HG03060 (cell line): ENCODE results near the gene TLK2.
A peak's percentile ranks its signal among the peaks of the same experiment; 100 is the strongest.
"Not testable (repeated sequence)": the region's sequence is repeated elsewhere in the genome, so short reads cannot be mapped to it uniquely, and the experiment has no call there.

Experiments used
- ATAC-seq: cut with Tn5 transposase; IDR thresholded peaks from one replicate; pipeline ENCODE4 v1.9.1; 2021; ENCODE audit warnings: low read depth, moderate number of reproducible peaks; ENCODE audit not compliant: unreplicated experiment

Gene TLK2

DNA sequence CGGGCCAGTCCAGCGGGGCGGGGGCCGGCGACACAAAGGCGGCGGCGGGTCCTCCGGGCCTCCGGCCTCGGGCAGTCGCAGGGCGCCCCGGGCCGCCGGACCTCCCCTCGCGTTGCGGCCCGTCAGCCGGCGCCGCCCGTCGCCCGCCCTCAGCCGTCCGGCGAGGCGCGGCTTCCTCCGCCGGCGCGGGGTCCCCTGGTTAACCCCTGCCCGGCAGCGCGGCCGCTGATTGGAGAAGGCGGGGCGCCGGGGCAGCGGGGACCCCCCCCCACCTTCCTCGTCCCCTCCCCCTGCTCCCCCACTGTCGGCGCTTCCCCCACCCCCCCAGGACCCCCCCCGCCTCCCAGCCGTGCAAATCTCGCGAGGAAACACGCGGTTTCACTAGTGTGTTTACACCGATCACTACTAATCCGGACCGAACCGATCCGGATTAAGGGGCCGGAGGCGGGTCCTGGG lies at the start of gene TLK2:
Gene TLK2 (plus strand): TSS at position 402 of the 456 bp plus-strand sequence. CDS start 2,301 bp downstream, outside the sequence.
- ATAC-seq = no peak

DNA sequence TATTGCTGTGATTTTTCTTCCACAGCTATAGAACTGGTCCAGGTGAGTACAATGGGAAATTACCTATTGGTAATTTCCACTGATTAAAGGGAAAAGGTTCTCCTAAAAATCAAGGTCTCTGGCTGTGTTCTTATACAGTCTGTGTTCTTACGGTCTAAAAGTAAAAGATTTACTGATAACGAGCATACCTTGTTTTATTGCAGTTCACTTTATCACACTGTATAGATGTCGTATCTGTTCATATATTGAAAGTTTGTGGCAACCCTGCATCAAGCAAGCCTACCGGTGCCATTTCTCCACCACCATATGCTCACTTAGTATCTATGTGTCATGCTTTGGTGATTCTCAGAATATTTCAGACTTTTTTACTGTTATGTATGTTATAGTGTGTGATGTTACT lies 43.4 kb upstream of the TLK2 start:
- not testable (repeated sequence) for ATAC-seq

DNA sequence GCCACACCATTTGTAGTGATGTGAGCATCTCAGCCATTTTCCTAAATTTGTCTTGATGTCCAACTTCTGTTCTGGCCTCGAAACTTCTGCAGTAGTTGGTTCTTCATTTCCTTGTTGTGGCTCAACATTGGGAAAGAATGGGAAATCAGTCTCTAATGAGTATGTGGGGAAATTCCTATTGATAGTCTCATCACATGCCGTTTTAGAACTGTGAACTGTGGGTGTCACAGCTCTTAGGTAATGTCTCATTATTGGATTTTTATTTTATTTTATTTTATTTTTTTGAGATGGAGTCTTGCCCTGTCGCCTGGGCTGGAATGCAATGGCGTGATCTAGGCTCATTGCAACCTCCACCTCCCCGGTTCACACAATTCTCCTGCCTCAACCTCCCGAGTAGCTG lies 37.4 kb upstream of the TLK2 start:
- not testable (repeated sequence) for ATAC-seq

DNA sequence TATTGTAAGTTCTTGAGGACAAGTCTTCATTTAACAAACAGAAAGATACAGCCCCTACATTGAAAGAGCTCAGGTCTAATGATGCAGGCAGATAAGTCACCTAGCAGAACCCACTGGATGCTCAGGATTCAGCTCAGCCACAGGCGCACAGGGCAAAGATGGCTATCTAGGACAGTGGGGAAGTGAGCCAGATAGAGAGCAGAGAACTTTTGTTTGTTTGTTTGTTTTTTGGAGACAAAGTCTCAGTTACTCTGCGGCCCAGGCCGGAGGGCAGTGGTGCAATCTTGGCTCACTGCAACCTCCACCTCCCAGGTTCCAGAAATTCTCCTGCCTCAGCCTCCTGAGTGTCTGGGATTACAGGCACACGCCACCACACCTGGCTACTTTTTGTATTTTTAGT lies 34.6 kb upstream of the TLK2 start:
- ATAC-seq = no peak

DNA sequence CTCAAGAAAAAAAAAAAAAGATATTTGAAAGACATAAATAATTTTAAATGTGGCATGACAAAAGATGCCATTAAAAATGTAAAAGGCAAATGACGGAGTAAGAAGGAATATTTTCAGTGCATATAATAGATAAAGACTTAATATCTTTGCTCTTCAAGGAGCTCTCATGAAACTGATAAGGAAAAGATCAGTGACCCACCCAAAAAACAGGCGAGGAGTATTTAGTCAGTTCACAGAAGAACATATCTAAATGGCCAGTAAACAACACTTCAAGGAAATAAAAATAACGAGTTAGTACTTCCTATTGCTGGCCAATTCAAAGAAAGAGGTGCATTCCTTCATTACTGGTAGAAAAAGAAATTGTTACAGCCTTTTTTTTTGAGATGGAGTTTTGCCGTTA lies 32.8 kb upstream of the TLK2 start:
- not testable (repeated sequence) for ATAC-seq

DNA sequence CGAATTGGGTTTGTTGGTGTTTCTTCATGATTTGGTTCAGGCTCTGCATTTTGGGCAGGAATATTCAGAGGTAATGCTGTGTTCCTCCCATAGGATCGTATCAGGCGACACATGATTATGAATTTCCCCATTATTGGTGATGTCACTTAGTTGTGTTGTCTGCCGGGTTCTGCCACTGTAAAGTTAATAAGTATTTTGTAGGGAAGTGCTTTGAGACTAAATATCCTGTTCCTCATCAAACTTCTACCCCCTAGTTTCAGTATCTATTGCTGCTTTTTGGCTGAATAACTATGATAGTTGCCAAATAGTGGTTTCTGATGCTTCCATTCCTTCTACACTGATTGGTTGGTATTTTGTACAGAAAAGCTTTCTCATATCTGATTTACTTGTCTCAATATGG lies 26.4 kb upstream of the TLK2 start:
- ATAC-seq = not testable (repeated sequence)

DNA sequence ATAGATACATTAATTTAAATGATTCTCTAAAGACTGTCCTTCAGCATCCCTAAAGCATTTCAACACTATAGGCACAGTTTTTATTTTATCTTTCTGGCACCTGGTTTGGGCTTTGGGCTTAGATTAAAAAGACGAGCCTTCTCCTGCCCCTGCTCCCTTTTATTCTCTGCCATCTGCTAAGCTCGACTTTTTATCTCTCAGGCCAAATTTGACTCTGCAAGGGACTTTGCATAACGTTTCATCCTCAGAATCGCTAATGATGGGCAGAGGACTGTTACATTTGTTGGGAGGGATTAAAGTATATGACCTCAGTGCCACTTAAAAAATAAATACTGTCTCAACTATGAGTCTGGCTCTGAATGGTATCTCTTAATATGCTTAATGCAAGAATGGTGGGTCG lies 25.6 kb upstream of the TLK2 start:
- not testable (repeated sequence) for ATAC-seq

DNA sequence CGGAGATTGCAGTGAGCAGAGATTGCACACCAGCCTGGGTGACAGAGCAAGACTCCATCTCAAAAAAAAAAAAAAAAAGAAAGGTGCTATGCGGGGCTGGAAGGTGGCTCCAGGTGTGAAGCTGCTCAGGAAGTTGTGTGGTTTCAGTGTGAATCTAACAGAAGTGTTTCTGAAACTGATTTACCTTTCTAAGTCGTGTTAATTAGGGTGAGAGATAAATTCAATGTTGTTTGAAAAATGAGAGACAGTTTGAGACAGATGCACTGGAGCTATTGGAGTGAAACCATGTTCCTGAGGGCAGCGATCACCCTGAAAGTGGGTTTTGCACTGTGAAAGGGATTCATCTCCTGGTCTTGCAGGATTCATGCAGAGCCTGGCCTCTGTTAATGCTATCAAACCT lies 25.0 kb upstream of the TLK2 start:
- not testable (repeated sequence) for ATAC-seq

DNA sequence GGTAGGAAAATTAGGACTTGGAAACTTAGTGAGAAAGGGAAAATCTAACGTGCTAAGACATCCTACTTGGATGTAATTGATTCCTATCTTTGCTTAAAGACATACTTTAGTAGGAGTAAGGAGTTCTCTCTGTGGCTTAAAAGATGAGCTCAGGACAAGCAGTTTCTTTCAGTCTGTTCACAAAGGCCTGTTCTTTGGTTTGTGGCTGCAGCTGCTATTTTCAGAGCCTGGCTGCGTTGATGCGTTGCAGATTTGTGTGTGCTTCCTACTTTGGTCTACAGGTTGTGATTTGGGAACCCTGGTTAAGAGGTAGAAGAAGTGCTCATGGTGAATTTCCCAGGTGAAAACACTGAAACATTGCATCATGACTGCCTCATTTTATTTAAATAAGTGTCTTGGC lies 24.5 kb upstream of the TLK2 start:
- peak; percentile 47 for ATAC-seq

DNA sequence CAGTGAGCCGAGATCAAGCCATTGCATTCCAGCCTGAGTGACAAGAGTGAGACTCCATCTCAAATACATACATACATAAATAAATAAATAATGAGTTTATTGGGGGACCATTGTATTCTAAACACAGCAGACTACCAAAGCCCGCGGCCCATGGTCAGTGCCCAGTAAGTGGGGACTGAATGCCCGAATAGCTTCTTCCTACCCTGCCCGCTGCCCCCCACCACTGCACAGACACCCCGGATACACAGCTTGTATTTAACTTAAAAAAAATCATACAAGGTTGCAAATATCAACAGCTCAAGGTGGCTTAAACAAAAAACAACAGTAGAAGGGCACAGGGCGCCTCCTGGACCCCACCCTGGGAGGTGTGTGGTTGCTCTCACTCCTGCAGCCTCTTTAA lies 22.6 kb upstream of the TLK2 start:
- no peak for ATAC-seq

DNA sequence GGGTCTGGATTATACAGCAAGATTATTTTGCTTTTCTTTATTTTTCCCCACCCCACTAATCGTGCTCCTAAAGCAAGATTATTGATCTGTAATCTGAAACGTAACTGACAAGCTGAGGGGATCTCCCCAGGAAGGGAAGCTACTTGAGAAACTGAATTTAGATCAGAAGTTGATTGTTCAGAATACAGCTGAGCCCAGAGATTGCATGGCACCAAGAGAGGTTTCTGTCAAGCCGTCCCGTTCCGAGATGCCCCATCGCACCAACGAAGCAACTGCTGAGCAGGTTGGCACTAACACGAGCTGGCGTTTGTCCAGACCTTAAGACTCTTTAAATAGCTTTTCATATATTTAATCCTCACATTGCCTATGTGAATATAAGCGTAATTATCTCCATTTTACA lies 20.1 kb upstream of the TLK2 start:
- not testable (repeated sequence) for ATAC-seq

DNA sequence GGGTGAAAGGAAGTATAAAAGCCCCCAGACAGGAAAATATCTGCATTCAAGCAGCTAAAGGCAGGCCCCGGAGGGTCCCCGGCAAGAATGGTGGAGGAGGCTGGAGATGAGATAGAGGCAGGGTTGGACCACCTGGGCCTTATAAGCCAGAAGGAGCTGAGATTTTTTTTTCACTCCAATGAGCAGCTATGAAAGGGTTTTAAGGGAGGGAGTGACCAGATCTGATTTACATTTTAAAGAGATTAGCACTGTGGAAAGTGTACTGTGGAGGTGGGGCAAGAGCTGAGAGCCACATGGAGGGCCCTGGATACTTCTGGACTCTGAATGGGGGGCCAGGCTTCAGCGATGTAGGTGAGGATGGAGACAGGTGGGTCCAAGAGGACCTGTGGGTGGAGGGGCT lies 14.2 kb upstream of the TLK2 start:
- not testable (repeated sequence) for ATAC-seq

DNA sequence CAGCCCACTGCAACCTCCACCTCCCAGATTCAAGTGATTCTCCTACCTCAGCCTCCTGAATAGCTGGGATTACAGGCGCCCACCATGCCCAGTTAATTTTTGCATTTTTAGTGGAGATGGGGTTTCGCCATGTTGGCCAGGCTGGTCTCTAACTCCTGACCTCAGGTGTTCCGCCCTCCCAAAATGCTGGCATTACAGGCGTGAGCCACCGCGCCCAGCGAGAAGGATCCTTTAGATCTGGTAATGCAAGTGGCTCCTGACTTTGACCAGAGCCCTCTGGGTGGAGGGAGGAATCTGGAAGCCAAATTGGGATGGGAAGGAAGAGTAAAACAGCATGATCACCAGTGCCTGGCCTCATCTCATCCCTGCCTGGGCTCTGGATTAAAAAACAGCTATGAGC lies 13.4 kb upstream of the TLK2 start:
- ATAC-seq = not testable (repeated sequence)

DNA sequence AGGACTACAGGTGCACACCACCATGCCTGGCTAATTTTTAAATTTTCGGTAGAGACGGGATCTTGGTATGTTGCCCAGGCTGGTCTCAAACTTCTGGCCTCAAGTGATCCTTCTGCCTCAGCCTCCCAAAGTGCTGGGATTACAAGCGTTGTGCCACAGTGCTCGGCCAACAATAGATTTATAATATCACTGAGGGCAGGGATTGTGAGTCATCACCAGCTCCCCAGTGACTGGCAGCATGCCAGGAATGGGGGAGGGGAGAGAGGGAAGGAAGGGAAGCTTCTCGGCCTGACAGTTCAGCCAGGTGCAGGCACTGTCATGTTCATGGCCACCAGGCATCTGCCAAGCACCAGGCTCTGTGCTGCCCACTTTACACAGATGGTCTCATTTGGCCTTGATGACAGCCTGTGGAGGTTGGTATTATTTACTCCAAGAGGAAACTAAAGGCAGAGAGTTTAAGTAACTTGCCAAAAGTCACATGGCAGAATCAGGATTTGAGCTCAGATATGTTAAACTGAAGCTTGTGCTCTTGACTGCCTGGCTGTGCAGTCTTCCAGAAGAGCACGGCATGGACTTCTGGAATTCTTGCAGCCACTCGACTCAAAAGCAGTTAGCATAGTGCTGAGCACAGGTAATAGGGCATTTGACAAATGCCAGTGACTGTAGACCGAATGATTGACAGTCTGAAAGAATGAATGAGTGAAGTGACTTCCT lies 7.8 kb upstream of the TLK2 start:
- ATAC-seq = not testable (repeated sequence)

DNA sequence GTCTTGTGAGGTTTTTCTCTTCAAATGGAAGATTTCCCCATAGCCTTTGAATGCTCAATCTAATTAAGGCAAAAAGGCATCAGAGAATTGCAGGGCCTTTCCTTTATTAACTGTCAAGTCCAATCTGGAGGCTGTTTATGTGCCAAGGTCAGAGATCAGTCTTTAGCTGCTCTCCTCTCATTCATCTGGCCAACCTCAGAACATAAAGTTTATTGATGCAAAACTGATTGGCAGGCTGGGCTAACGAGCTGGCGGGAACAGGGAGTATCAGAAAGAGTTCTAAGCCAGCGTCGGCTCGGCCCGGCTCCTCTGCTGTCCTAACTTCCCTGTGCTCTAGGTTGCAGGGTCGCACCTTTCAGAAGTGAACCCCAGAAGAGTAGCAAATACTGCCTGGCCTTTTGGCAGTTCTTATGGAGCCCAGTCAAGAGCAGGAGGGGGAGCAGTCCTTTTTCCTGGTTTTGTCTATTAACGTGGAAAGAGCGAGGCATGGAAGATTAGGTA lies 7.2 kb upstream of the TLK2 start:
- not testable (repeated sequence) for ATAC-seq

DNA sequence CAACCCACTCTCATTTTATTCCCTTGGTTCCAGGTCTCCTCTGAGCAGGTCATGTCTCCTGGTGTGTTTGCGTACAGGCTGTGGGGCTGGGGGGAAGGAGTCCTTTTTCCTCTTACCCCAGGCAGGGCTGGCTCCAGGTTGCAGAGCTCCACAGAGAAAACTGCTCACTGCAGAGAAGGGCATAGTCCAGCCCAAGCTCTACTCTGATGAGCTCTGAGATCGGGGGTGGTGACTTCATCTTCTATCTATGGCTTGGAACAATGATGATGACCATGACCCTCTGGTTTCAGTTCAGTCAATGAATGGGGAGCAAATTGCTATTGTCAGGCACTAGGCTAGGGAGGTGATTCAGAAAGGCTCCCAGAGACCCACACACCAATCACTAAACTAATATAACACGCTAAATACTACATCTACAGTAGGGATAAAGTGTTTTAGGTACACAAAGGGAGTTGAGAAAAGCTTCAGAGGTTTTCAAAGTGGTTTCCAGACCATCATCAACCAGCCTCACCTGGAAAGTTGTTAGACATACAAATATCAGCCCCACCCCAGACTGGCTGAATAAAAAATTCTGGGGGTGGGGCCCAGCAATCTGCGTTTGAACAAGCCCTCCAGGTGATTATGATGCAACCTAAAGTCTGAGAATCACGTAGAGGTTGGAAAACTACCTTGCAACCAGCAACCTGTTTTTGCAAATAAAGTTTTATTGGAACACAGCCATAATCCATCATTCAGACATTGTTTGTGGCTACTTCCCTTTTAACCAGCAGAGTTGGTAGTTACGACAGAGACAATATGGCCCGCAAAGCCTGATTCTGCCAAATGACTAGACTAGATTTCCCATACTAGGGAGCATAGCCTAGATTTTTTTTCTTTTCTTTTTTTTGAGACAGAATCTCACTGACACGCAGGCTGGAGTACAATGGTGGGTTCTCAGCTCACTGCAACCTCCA lies 5.3 kb upstream of the TLK2 start:
- not testable (repeated sequence) for ATAC-seq

DNA sequence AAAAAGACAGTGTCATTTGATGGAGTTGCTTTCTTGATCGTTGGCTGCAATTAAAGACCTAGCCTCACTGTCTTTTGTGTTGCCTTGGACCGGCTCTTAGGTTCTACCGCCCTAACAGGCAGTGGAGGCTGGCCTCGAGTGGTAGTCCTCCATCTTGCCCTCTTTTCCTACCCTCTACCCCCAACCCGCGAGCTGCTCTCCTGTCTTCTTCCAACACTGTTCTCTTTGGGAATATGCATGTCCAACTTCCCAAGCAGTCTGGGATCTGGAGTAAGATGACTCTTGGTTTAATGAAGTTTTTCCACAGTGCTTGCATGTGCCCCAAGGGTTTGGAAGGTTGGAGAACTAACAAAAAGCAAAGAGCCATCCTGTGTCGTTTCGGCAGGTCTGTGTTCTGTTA lies 1.5 kb upstream of the TLK2 start:
- not testable (repeated sequence) for ATAC-seq

DNA sequence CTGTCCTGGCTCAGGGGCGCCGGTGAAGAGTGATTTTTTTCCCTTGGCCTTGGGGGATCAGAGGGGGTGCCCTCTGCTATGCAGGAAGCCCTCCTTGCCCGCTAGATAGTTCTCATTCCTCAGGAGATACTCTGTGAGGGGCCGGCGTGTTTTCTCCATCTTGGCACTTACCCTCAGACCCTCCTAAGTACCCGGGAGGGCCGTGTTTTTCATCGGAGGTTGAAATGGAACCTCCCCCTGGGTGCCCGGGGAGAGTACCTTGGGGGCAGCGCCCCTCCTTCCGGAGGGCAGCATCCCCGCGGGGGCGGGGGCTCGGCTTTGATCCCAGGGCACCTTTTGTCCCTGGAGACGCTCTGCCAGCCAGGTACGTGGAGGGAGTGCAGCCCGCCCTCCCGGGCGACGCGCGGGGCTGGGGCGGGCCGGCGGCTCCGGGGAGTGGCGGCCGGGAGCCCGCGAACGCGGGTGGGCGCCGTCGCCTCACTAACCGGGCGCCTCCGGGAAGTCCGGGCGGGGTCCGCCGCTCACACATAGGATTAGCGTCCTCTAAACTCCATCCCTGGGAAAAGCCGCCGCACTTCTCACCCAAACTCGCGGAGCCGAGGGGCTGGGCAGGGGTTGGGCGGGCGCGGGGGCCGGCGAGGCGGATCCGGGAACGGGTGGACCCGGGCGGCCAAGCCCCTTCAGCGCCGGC lies 762 bp upstream of the TLK2 start:
- ATAC-seq = not testable (repeated sequence)

DNA sequence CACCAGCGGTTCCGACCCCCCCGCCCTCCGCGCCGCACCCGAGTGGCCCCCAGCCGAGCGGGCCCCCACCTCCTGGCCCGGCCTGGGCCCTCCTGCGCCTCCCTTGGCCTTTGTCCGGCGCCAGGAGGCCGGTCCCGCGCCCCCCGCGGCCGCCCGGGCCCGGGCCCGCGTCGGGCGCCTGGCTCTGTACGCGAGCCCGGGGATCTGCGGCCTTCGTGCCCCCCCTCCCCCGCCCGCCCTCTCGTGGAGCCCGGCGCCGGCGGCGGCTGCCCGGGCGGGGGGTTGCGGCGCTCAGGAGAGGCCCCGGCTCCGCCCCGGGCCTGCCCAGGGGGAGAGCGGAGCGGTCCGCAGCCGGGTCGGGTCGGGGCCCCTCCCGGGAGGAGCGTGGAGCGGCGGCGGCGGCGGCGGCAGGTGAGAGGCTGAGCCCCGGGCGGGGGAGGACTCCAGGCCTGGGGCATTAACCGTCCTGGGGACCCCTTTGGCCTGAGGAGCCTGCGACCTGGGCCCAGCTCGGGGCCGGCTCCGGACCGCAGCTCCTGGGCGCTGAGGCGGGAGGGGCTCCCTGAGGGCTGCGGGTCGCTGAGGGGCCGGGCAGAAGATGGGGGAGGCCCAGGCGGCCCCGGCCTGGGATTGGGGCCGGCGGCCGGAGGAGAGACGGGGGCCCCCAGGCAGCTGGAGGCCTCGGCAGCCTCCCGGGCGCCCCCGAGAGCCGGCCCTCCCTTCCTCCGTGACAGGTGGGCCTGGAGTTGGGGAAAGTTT lies 434 bp downstream of the TLK2 start:
- ATAC-seq = not testable (repeated sequence)
